IMR-90 (cell line): ENCODE measurements around the gene PTPRU. TPM values are rescaled to one million over a fixed set of nuclear protein-coding genes. Genes with fewer than 3 reads are reported as not detected.

Source experiments
- ATAC-seq: fragments of 200-7000 bp; cut with Tn5 transposase; 2 replicates; pipeline ENCODE4 v1.9.1; 2020; ENCODE audit warnings: low read depth, mild to moderate bottlenecking, moderate library complexity
- BruUV-seq: library from RNA; stranded (reverse); fragments of 400-500 nt; replicated peaks from 2 replicates; lab custom pipeline; 2021; lab: Mats Ljungman, UMichigan
- CTCF ChIA-PET: fragments of 300-600 bp; formaldehyde crosslinking; extraction: SDS; loops from one replicate; lab custom pipeline; 2021; ENCODE audit warnings: antibody characterized with exemption; lab: Yijun Ruan, JAX
- POLR2A ChIA-PET: fragments of 300-600 bp; sonication (Branson Sonifier 250); formaldehyde crosslinking; loops from one replicate; lab custom pipeline; 2022; ENCODE audit warnings: antibody characterized with exemption; ENCODE audit not compliant: unreplicated experiment; lab: Charles Lee
- DNase-seq: peaks from one replicate; pipeline ENCODE4 v3.0.0; 2013
- H2AFZ ChIP-seq: replicated peaks from 2 replicates; pipeline ENCODE3; 2013; ENCODE audit warnings: low read length, mild to moderate bottlenecking; ENCODE audit not compliant: poor library complexity
- H2AK5ac ChIP-seq: 2 replicates; pipeline ENCODE4 v1.6.1; 2013; ENCODE audit warnings: low read depth, low read length, inconsistent platforms
- H2AK9ac ChIP-seq: replicated peaks from 2 replicates; pipeline ENCODE3; 2013; ENCODE audit warnings: mild to moderate bottlenecking, low read depth, low read length, moderate library complexity; ENCODE audit not compliant: poor library complexity
- H2BK120ac ChIP-seq: 2 replicates; pipeline ENCODE4 v1.6.1; 2013; ENCODE audit warnings: low read depth, low read length, inconsistent platforms
- H2BK15ac ChIP-seq: 3 replicates; pipeline ENCODE4 v1.6.1; 2013; ENCODE audit warnings: low read depth, low read length, inconsistent platforms
- H2BK20ac ChIP-seq: 2 replicates; pipeline ENCODE4 v1.6.1; 2013; ENCODE audit warnings: low read depth, mild to moderate bottlenecking, inconsistent platforms, low read length, moderate library complexity
- H2BK5ac ChIP-seq: 2 replicates; pipeline ENCODE4 v1.6.1; 2013; ENCODE audit warnings: mild to moderate bottlenecking, low read depth, low read length, inconsistent platforms; ENCODE audit not compliant: poor library complexity, severe bottlenecking
- H3K14ac ChIP-seq: replicated peaks from 2 replicates; pipeline ENCODE4 v1.6.1; 2013; ENCODE audit warnings: low read depth, low read length, inconsistent platforms
- H3K18ac ChIP-seq: 2 replicates; pipeline ENCODE4 v1.6.1; 2013; ENCODE audit warnings: low read depth, low read length, control low read depth
- H3K23ac ChIP-seq: 2 replicates; pipeline ENCODE4 v1.6.1; 2013; ENCODE audit warnings: low read depth, low read length, inconsistent platforms
- H3K27ac ChIP-seq: 2 replicates; pipeline ENCODE4 v1.5.1; 2013; ENCODE audit warnings: mild to moderate bottlenecking, control low read depth, low read length; ENCODE audit not compliant: insufficient read depth
- H3K27me3 ChIP-seq: 2 replicates; pipeline ENCODE4 v1.6.1; 2013; ENCODE audit warnings: low read length; ENCODE audit not compliant: control insufficient read depth, insufficient read depth
- H3K36me3 ChIP-seq: 2 replicates; pipeline ENCODE4 v1.6.1; 2013; ENCODE audit warnings: low read length, mixed read lengths; ENCODE audit not compliant: control insufficient read depth, insufficient read depth
- H3K4ac ChIP-seq: 2 replicates; pipeline ENCODE4 v1.6.1; 2013; ENCODE audit warnings: low read depth, low read length, inconsistent platforms
- H3K4me1 ChIP-seq: 2 replicates; pipeline ENCODE4 v1.6.1; 2013; ENCODE audit warnings: low read length, mixed read lengths; ENCODE audit not compliant: control insufficient read depth, insufficient read depth
- H3K4me2 ChIP-seq: 2 replicates; pipeline ENCODE4 v1.6.1; 2013; ENCODE audit warnings: low read depth, mild to moderate bottlenecking, control low read depth, low read length, moderate library complexity
- H3K4me3 ChIP-seq: 2 replicates; pipeline ENCODE4 v1.5.1; 2013; ENCODE audit warnings: low read depth, mild to moderate bottlenecking, control low read depth, low read length, moderate library complexity; ENCODE audit not compliant: insufficient read depth
- H3K56ac ChIP-seq: 2 replicates; pipeline ENCODE4 v1.6.1; 2013; ENCODE audit warnings: low read length, inconsistent platforms; ENCODE audit not compliant: insufficient read depth; ENCODE audit errors: extremely low read depth
- H3K79me1 ChIP-seq, 2 experiments: 2 replicates each; pipeline ENCODE4 v1.6.1; 2013; ENCODE audit warnings: low read length in 2 of 2, inconsistent platforms in 1 of 2, low read depth in 1 of 2
- H3K9ac ChIP-seq: 2 replicates; pipeline ENCODE4 v1.6.1; 2013; ENCODE audit warnings: low read depth, low read length, control low read depth
- H3K9me1 ChIP-seq: 2 replicates; pipeline ENCODE4 v1.6.1; 2013; ENCODE audit warnings: low read length, inconsistent platforms; ENCODE audit not compliant: insufficient read depth
- H3K9me3 ChIP-seq: 2 replicates; pipeline ENCODE4 v1.6.1; 2013; ENCODE audit warnings: low read length; ENCODE audit not compliant: control insufficient read depth, insufficient read depth
- H4K20me1 ChIP-seq: 2 replicates; pipeline ENCODE4 v1.6.1; 2013; ENCODE audit warnings: low read length, inconsistent platforms; ENCODE audit not compliant: insufficient read depth
- H4K5ac ChIP-seq: 2 replicates; pipeline ENCODE4 v1.6.1; 2013; ENCODE audit warnings: mild to moderate bottlenecking, low read depth, low read length, control low read depth
- H4K8ac ChIP-seq, 2 experiments: 2 replicates each; pipeline ENCODE4 v1.6.1; 2013; ENCODE audit warnings: low read depth in 2 of 2, low read length in 2 of 2, control low read depth in 1 of 2, inconsistent platforms in 1 of 2
- H4K91ac ChIP-seq: 2 replicates; pipeline ENCODE4 v1.6.1; 2013; ENCODE audit warnings: low read depth, low read length, inconsistent platforms; ENCODE audit not compliant: insufficient read depth
- BHLHE40 ChIP-seq: fragments of 150-350 bp; IDR thresholded peaks from 2 replicates; pipeline ENCODE4 v1.6.1; 2016; ENCODE audit warnings: mild to moderate bottlenecking, low read depth, low read length
- FOS ChIP-seq: fragments of 150-350 bp; IDR thresholded peaks from 2 replicates; pipeline ENCODE4 v1.6.1; 2016; ENCODE audit warnings: low read depth, low read length
- MAFK ChIP-seq: IDR thresholded peaks from 2 replicates; pipeline ENCODE4 v1.6.1; 2012; ENCODE audit warnings: low read depth, low read length, improper control_type of control experiment
- MAZ ChIP-seq: IDR thresholded peaks from 2 replicates; pipeline ENCODE4 v1.6.1; 2012; ENCODE audit warnings: low read depth, mild to moderate bottlenecking, low read length, improper control_type of control experiment, moderate library complexity, borderline replicate concordance
- MXI1 ChIP-seq: IDR thresholded peaks from 2 replicates; pipeline ENCODE4 v1.6.1; 2012; ENCODE audit warnings: low read depth, mild to moderate bottlenecking, low read length, moderate library complexity, borderline replicate concordance
- NFE2L2 ChIP-seq: fragments of 150-350 bp; IDR thresholded peaks from 2 replicates; pipeline ENCODE4 v1.6.1; 2016; ENCODE audit warnings: low read depth, mild to moderate bottlenecking, low read length
- POLR2A ChIP-seq: IDR thresholded peaks from 2 replicates; pipeline ENCODE4 v1.6.1; 2012; ENCODE audit warnings: mild to moderate bottlenecking, low read depth, low read length
- RAD21 ChIP-seq: IDR thresholded peaks from 2 replicates; pipeline ENCODE4 v1.6.1; 2012; ENCODE audit warnings: low read length, improper control_type of control experiment
- RCOR1 ChIP-seq: IDR thresholded peaks from 2 replicates; pipeline ENCODE4 v1.6.1; 2012; ENCODE audit warnings: mild to moderate bottlenecking, low read length, improper control_type of control experiment; ENCODE audit not compliant: insufficient replicate concordance
- RFX5 ChIP-seq: IDR thresholded peaks from 2 replicates; pipeline ENCODE4 v1.8.0; 2012; ENCODE audit warnings: low read depth, mild to moderate bottlenecking, low read length, moderate library complexity
- SMC3 ChIP-seq: fragments of 150-350 bp; IDR thresholded peaks from 2 replicates; pipeline ENCODE4 v1.6.1; 2016; ENCODE audit warnings: low read depth, mild to moderate bottlenecking, antibody characterized with exemption, low read length, moderate library complexity
- dilution Hi-C: fragments of 300-500 bp; cut with HindIII; formaldehyde crosslinking; loops from one replicate; pipeline ENCODE4 v1.14.3; 2018; ENCODE audit warnings: low sequenced_read_pairs; ENCODE audit not compliant: unreplicated experiment
- in situ Hi-C: fragments of 300-500 bp; cut with MboI; formaldehyde crosslinking; loops from 3 replicates; pipeline ENCODE4 v1.14.3; 2019; ENCODE audit warnings: low sequenced_read_pairs, inconsistent platforms, mixed read lengths
- intact Hi-C: fragments of 100-400 bp; cut with micrococcal nuclease; formaldehyde crosslinking; loops from 2 replicates; pipeline ENCODE4 v1.10.0; 2022
- polyA plus RNA-seq, 3 experiments: library from polyadenylated mRNA; depleted of rRNA; stranded (reverse); fragments of >200 nt; gene quantifications; 2 replicates each; pipeline ENCODE4 v1.2.3, GENCODE V29; 2012; ENCODE audit warnings: low replicate concordance in 1 of 3
- total RNA-seq: library from RNA; depleted of rRNA; stranded (reverse); fragments of >200 nt; gene quantifications from 2 replicates; pipeline ENCODE4 v1.2.3, GENCODE V29; 2012
- TF ChIP-seq, protein P1 (sequence below): conservative IDR thresholded peaks from 2 replicates; pipeline ENCODE4 v1.5.1; 2012; ENCODE audit warnings: mild to moderate bottlenecking, low read depth, low read length, improper control_type of control experiment
- TF ChIP-seq, protein P2 (sequence below): fragments of 150-350 bp; IDR thresholded peaks from 2 replicates; pipeline ENCODE4 v1.6.1; 2017; ENCODE audit warnings: mild to moderate bottlenecking, antibody characterized with exemption, low read length, low read depth
- TF ChIP-seq, protein P3 (sequence below): fragments of 150-350 bp; IDR thresholded peaks from 2 replicates; pipeline ENCODE4 v1.6.1; 2016; ENCODE audit warnings: low read depth, mild to moderate bottlenecking, low read length, moderate library complexity, borderline replicate concordance

The PTPRU gene
- total and polyA plus RNA-seq, 2 of the 4 experiments (the other 2 are of a cell fraction): 7.0 to 10.7 TPM

DNA sequence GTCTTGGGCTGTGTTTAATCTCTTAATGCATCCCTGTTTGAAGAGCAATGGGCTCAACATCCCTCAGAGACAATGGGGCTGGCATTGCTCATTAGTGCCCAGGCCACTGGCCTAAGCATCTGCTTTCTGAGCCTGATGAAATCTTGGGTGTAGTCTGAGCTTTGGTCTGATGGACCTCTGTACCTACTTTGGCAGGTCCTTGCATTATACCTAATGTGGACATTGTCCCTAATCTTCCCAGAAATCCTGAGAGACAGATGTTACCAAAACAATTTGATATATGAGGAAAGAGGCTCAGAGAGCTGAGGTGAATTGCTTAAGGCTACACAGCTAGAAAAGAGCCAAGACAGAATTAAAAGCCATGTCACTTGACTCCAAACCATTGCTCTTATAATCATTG is 95.0 kb downstream of the PTPRU start:
- ChIA-PET POLR2A (no interaction called here), CTCF (interaction anchor here (1.9 kb wide), 1 partner anchor 10 kb away, joined by 7 read pairs; no protein-coding TSS in a partner anchor)
- Histone ChIP-seq H2BK20ac (no peak overlapping the region), H2BK120ac (no peak overlapping the region), H3K9ac (no peak overlapping the region), H2AK5ac (no peak overlapping the region), H4K8ac (no peak overlapping the region), H3K9me3 (no peaks in the 10 kb centered on the region), H3K4ac (no peak overlapping the region), H2BK15ac (no peak overlapping the region), H3K18ac (no peak overlapping the region), H4K5ac (no peak overlapping the region), H3K27me3 (peaks cover 11% of the 10 kb centered on the region), H3K56ac (no peak overlapping the region), H3K4me2 (no peak overlapping the region), H2AK9ac (no peak overlapping the region), H3K14ac (no peak overlapping the region), H2AFZ (no peak overlapping the region), H3K27ac (no peak overlapping the region), H2BK5ac (no peak overlapping the region), H3K4me1 (no peaks in the 10 kb centered on the region), H3K79me1 (no peaks in the 10 kb centered on the region), H4K91ac (no peak overlapping the region), H3K36me3 (no peaks in the 10 kb centered on the region), H4K20me1 (no peaks in the 10 kb centered on the region), H3K9me1 (no peaks in the 10 kb centered on the region), H3K4me3 (no peak overlapping the region), H3K23ac (no peak overlapping the region)
- no peak for DNase-seq
- TF ChIP-seq, protein P1, sequence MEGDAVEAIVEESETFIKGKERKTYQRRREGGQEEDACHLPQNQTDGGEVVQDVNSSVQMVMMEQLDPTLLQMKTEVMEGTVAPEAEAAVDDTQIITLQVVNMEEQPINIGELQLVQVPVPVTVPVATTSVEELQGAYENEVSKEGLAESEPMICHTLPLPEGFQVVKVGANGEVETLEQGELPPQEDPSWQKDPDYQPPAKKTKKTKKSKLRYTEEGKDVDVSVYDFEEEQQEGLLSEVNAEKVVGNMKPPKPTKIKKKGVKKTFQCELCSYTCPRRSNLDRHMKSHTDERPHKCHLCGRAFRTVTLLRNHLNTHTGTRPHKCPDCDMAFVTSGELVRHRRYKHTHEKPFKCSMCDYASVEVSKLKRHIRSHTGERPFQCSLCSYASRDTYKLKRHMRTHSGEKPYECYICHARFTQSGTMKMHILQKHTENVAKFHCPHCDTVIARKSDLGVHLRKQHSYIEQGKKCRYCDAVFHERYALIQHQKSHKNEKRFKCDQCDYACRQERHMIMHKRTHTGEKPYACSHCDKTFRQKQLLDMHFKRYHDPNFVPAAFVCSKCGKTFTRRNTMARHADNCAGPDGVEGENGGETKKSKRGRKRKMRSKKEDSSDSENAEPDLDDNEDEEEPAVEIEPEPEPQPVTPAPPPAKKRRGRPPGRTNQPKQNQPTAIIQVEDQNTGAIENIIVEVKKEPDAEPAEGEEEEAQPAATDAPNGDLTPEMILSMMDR: no peak
- no peak for TF ChIP-seq RFX5
- no peak for TF ChIP-seq RCOR1
- no peak for TF ChIP-seq MAFK
- TF ChIP-seq POLR2A: no peak
- no peak for TF ChIP-seq NFE2L2
- TF ChIP-seq RAD21: no peak
- TF ChIP-seq MAZ: no peak
- TF ChIP-seq BHLHE40: no peak
- no peak for TF ChIP-seq FOS
- TF ChIP-seq, protein P2, sequence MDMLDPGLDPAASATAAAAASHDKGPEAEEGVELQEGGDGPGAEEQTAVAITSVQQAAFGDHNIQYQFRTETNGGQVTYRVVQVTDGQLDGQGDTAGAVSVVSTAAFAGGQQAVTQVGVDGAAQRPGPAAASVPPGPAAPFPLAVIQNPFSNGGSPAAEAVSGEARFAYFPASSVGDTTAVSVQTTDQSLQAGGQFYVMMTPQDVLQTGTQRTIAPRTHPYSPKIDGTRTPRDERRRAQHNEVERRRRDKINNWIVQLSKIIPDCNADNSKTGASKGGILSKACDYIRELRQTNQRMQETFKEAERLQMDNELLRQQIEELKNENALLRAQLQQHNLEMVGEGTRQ: no peak
- TF ChIP-seq MXI1: no peak
- TF ChIP-seq, protein P3, sequence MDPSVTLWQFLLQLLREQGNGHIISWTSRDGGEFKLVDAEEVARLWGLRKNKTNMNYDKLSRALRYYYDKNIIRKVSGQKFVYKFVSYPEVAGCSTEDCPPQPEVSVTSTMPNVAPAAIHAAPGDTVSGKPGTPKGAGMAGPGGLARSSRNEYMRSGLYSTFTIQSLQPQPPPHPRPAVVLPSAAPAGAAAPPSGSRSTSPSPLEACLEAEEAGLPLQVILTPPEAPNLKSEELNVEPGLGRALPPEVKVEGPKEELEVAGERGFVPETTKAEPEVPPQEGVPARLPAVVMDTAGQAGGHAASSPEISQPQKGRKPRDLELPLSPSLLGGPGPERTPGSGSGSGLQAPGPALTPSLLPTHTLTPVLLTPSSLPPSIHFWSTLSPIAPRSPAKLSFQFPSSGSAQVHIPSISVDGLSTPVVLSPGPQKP: no peak
- TF ChIP-seq SMC3: no peak
- dilution Hi-C loops (no loop called here), intact Hi-C loops (loop anchor here (1.0 kb wide), 1 partner anchor 27 kb away; no protein-coding TSS in a partner anchor), in situ Hi-C loops (no loop called here)
- no TSS peak for BruUV-seq
- ATAC-seq: no peak
